BLaER1 treated with 17β-estradiol and CSF1 and Interleukin-3, amounts not matched to agents 10 nM and 100 nM (cell line): ENCODE data around the gene CLEC16A.
A peak's percentile ranks its signal among the peaks of the same experiment; 100 is the strongest.

Experiments
- H3K27ac ChIP-seq, 11 experiments: shearing (Covaris generic); formaldehyde crosslinking; 2 replicates each; pipeline ENCODE4 v1.8.1; 2022
- H3K27me3 ChIP-seq, 11 experiments: shearing (Covaris generic); formaldehyde crosslinking; 2 replicates each; pipeline ENCODE4 v1.8.1; 2022
- H3K36me3 ChIP-seq, 11 experiments: shearing (Covaris generic); formaldehyde crosslinking; 2 replicates each; pipeline ENCODE4 v1.8.1; 2022
- H3K4me1 ChIP-seq, 10 experiments: shearing (Covaris generic); formaldehyde crosslinking; 2 replicates each; pipeline ENCODE4 v1.8.1; 2022
- H3K4me2 ChIP-seq, 11 experiments: shearing (Covaris generic); formaldehyde crosslinking; 2 replicates each; pipeline ENCODE4 v1.8.1; 2022
- H3K4me3 ChIP-seq, 10 experiments: shearing (Covaris generic); formaldehyde crosslinking; 2 replicates each; pipeline ENCODE4 v1.8.1; 2022
- H3K9ac ChIP-seq, 11 experiments: shearing (Covaris generic); formaldehyde crosslinking; 2 replicates each; pipeline ENCODE4 v1.8.1; 2022
- H3K9me3 ChIP-seq, 11 experiments: shearing (Covaris generic); formaldehyde crosslinking; replicated peaks in 1 of 11; 2 replicates each; pipeline ENCODE4 v1.8.1; 2022
- H4K20me1 ChIP-seq, 11 experiments: shearing (Covaris generic); formaldehyde crosslinking; 2 replicates each; pipeline ENCODE4 v1.8.1; 2022
- Cebpa-rat ChIP-seq, 11 experiments: shearing (Covaris generic); IDR thresholded peaks; 2 replicates each; pipeline ENCODE4 v1.8.1; 2022

The CLEC16A gene

DNA sequence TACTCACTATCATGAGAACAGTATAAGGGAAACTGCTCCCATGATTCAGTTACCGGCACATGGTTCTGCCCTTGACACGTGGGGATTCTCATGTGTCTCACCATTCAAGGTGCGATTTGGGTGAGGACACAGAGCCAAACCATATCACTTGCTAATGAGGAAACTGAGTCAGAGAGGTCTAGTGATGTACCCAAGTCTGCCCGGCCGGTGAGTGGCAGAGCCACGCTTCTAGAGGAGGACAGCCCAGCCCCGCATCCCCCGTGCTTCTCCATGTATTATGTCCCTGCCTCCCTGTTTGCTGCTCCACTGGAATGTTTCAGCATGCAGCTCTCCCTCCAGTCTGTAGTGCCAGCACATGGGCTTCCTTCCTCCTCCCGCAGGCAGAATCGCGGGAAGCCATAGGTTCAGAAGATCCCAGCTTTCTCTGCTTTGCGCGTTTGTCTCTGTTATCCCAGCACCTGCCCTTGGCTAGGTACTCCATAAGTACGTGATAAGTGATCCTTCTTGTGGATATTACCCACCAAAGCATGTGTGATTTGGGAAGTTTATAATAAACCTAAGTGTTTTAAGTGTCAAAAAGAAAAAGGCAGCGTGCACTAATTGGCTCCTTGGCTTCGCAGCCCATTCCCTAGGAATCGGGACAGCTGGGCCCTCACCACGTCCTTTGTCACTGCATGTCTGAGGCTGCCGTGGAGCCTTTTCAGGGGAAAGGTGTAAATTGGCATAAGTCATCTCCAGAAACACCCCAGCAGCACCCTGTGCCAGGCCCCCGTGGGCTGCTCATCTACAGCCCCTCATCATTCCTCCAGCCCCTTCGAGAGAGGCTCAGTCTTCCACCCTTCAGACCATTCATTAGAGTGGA is 103.8 kb downstream of the CLEC16A start:
- TF ChIP-seq Cebpa-rat (IDR thresholded peaks at IDR 0.05): no peak
- Histone ChIP-seq H3K4me2 (no peak overlapping the region), H3K27me3 (no peaks in the 10 kb centered on the region), H4K20me1 (peaks cover 0 to 27% (median 0%) of the 10 kb centered on the region in 11 experiments; a peak in 8 of 22 replicates), H3K4me3 (no peak overlapping the region), H3K36me3 (peaks cover 46 to 82% (median 71%) of the 10 kb centered on the region in 11 experiments), H3K27ac (no peak overlapping the region), H3K9ac (no peak overlapping the region), H3K4me1 (peaks cover 27 to 36% (median 32%) of the 10 kb centered on the region in 10 experiments), H3K9me3 (no peaks in the 10 kb centered on the region)

DNA sequence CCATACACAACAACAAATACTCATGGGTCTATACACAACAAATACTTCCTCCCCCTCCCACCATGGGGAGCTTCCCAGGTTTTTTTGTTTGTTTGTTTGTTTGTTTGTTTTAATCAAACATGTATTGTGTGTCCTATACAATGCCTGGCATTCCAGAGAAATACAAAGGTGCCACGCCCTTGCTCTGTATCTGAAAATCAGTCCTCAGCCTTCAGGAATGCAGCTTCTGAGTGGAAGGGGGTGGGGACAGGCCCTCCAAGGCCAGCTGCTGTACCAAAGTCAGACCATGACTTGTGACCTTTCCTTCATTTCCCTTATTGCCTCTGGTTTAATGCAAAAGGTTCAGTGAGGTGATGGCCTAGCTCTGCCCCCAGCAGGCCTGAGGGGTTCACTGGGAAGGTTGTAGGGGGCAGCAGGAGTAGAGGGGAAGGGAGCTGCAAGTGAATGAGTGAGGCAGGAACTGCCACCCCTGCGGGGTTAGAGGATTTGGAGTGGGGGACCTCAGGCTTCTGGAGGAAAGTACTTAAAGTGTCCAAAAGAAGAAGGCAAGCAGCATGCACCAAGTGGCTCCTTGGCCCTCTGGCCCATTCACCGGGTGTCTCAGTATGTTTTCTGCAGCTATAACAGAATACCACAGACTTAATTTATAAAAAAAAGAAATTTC is 105.2 kb downstream of the CLEC16A start:
- no peaks in the 10 kb centered on the region for H3K9me3 ChIP-seq
- peaks cover 0 to 27% (median 0%) of the 10 kb centered on the region in 11 experiments; a peak in 8 of 22 replicates for H4K20me1 ChIP-seq
- no peak overlapping the region for H3K4me3 ChIP-seq
- no peaks in the 10 kb centered on the region for H3K27me3 ChIP-seq
- H3K9ac ChIP-seq: peak overlapping the region in 1 of 11 experiments; percentile 28; a peak in 1 of 22 replicates
- H3K27ac ChIP-seq: no peak overlapping the region
- H3K36me3 ChIP-seq: peaks cover 34 to 79% (median 64%) of the 10 kb centered on the region in 11 experiments
- H3K4me2 ChIP-seq: peak overlapping the region in 1 of 11 experiments; percentile 85; a peak in 2 of 22 replicates
- no peak for TF ChIP-seq Cebpa-rat (IDR thresholded peaks at IDR 0.05)
- peaks cover 27 to 49% (median 34%) of the 10 kb centered on the region in 10 experiments for H3K4me1 ChIP-seq

DNA sequence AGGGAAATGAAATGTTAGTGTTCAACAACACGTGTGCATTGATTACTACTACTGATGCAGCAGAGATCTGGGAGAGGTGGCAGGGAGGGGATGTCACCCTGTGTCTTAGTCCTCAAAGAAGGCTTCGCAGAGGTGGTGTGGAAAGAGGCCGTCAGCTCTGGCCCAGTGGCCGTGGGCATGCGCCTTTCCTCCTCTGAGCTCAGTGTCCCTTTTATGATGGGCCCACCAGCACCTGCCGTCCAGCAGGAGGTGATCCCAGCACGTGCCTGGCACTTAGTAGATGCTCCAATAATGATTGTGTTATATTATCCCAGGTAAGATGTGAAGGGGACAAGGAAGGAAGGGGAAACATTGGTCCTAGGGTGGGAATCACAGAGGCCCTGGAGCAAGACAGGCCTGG is 106.2 kb downstream of the CLEC16A start:
- H3K9ac ChIP-seq: 0 out of 22 replicates have a peak overlapping the region, but pooled peaks of 2 of the 11 experiments have one; percentile 15 to 20
- peaks cover 0 to 27% (median 0%) of the 10 kb centered on the region in 11 experiments; a peak in 8 of 22 replicates for H4K20me1 ChIP-seq
- peaks cover 24 to 77% (median 58%) of the 10 kb centered on the region in 11 experiments for H3K36me3 ChIP-seq
- peak overlapping the region; percentile 56 to 92 (median 78) for H3K4me2 ChIP-seq
- no peak overlapping the region for H3K4me3 ChIP-seq
- H3K4me1 ChIP-seq: peaks cover 27 to 48% (median 34%) of the 10 kb centered on the region in 10 experiments
- no peaks in the 10 kb centered on the region for H3K9me3 ChIP-seq
- TF ChIP-seq Cebpa-rat (IDR thresholded peaks at IDR 0.05): no peak
- H3K27me3 ChIP-seq: no peaks in the 10 kb centered on the region
- H3K27ac ChIP-seq: peak overlapping the region in 2 of 11 experiments; percentile 38 to 62; a peak in 3 of 22 replicates

DNA sequence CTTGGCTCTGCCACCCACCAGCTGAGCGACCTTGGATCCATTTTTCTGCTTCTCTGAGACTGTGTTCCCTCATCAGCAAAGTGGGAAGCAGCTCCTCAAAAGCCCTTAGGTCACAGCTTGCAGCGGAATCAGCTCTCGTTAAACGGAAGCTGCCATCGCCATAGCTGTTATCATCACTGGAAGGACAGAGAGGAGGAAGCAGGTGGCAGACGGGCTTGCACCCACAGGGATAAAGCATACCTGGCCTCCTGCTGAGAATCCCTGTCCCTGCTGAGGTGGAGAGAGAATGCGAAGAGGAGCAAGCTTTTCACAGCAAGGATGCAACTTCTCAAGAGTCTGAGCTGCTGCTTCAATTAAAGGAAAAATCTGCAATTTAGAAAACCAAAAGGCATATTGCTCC is 106.6 kb downstream of the CLEC16A start:
- Histone ChIP-seq H3K4me3 (no peak overlapping the region), H3K4me1 (peaks cover 31 to 49% (median 39%) of the 10 kb centered on the region in 10 experiments), H4K20me1 (peaks cover 0 to 27% (median 0%) of the 10 kb centered on the region in 11 experiments; a peak in 8 of 22 replicates), H3K9me3 (no peaks in the 10 kb centered on the region), H3K36me3 (peaks cover 20 to 73% (median 57%) of the 10 kb centered on the region in 11 experiments), H3K4me2 (peak overlapping the region; percentile 56 to 92 (median 78)), H3K27me3 (no peaks in the 10 kb centered on the region), H3K27ac (peak overlapping the region in 6 of 11 experiments; percentile 1 to 62 (median 40); a peak in 7 of 22 replicates), H3K9ac (0 out of 22 replicates have a peak overlapping the region, but pooled peaks of 2 of the 11 experiments have one; percentile 15 to 20)
- TF ChIP-seq Cebpa-rat (IDR thresholded peaks at IDR 0.05): no peak

DNA sequence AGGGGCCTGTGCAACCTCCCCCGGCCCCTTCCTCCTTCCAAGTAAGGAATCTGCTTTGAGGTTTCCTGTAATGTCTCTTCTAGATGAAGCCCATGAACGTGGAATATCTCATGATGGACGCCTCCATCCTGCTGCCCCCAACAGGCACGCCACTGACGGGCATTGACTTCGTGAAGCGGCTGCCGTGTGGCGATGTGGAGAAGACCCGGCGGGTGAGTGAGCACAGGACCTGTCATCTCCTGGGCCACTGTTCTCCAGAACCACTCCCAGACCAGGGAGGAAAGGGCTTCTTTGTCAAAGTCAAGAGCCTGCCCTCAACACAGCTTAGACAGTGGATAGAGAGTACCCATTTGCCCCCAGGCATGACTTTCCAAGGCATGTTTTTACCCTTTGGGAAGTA is 107.1 kb downstream of the CLEC16A start:
- Histone ChIP-seq H3K4me1 (peaks cover 36 to 54% (median 43%) of the 10 kb centered on the region in 10 experiments), H3K4me3 (peak overlapping the region in 1 of 10 experiments; percentile 23; a peak in 1 of 20 replicates), H3K27me3 (no peaks in the 10 kb centered on the region), H3K9me3 (no peaks in the 10 kb centered on the region), H4K20me1 (peaks cover 0 to 27% (median 0%) of the 10 kb centered on the region in 11 experiments; a peak in 8 of 22 replicates), H3K36me3 (peaks cover 19 to 68% (median 57%) of the 10 kb centered on the region in 11 experiments), H3K4me2 (peak overlapping the region; percentile 56 to 92 (median 78)), H3K9ac (peak overlapping the region in 3 of 11 experiments; percentile 10 to 34 (median 15); a peak in 1 of 22 replicates), H3K27ac (peak overlapping the region in 7 of 11 experiments; percentile 1 to 62 (median 35); a peak in 8 of 22 replicates)
- TF ChIP-seq Cebpa-rat (IDR thresholded peaks at IDR 0.05): no peak

DNA sequence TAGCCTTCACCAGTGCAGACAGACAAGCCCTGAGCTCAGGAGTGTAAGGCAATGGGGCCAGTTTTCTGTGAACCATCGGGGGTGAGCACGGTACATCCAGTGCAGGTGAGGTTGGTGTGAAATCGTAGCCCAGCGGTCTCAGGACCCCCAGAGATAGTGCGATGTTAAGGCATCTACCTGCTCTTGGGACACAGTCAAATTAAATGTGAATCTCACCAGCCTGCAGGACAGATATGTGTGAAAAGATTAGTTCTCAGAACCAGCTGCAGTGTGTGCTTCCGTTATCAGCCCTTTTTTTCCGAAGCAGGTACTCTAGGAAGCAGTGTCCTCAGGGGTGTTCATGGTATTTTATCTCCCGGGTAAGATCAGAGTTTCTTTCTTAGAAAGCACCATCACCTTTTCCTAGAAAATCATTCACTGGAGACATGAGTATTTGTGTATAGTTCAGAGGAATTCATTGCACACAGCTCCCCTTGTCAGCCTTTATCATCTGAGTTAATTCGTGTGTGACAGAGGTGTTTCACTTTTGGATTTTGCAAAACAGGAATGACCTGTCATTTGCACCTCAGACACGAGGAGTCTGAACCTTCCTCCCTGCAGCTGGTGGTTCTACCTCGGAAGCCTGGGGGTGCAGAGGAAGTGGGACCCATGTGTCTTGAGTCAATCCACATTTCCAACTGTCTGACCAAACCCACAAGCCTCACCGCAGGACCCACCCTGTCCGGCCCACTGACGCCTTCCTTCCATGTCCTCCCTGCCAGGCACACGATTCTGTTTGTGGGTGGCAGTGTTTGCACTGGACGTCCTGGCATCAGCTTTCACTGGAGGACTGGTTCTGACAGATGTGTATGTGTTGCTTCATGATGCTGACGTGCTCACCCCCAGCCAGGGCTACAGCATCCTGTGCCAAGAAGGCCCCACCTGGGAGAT is 107.8 kb downstream of the CLEC16A start:
- H3K4me2 ChIP-seq: peak overlapping the region; percentile 56 to 92 (median 78)

DNA sequence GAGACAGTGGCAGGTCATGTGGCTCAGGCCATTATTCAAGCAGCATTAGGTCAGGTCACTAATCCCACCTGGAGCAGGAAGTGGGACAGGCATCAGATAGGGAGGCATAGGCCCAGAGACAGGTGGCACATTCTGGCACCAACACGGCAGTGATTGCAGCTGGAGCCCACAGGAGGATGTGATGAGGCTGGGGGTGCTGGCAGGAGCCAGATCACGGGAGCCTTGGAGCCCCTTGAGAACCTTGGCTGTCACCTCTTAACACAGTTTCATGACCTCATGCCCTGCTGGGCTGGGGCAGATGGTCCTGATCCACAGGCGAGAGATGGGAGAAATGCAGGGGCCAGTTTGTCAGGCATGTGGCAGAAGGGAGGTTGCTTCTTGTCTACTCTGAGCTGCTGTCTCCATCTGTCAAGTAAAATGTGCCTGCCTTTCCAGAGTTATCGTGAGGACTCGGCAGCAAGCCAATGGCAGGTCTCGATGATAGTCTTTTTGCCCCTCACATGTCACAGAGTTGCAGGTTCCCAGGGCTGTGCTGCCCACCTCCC is 109.6 kb downstream of the CLEC16A start:
- Histone ChIP-seq H4K20me1 (peaks cover 0 to 27% (median 0%) of the 10 kb centered on the region in 11 experiments; a peak in 8 of 22 replicates), H3K4me2 (peak overlapping the region in 3 of 11 experiments; percentile 79 to 92 (median 85); a peak in 6 of 22 replicates), H3K9ac (no peak overlapping the region), H3K4me3 (no peak overlapping the region), H3K27me3 (no peaks in the 10 kb centered on the region), H3K27ac (peak overlapping the region in 3 of 11 experiments; percentile 24 to 69 (median 67); a peak in 5 of 22 replicates), H3K4me1 (peaks cover 38 to 68% (median 55%) of the 10 kb centered on the region in 10 experiments), H3K9me3 (no peaks in the 10 kb centered on the region), H3K36me3 (peaks cover 6 to 61% (median 40%) of the 10 kb centered on the region in 11 experiments; a peak in 17 of 22 replicates)
- TF ChIP-seq Cebpa-rat (IDR thresholded peaks at IDR 0.05): no peak

More for the DNA sequence above, 107.8 kb downstream of the CLEC16A start:
- Histone ChIP-seq H3K9me3 (no peaks in the 10 kb centered on the region), H3K9ac (peak overlapping the region in 6 of 11 experiments; percentile 7 to 54 (median 13); a peak in 5 of 22 replicates), H3K27ac (peak overlapping the region in 9 of 11 experiments; percentile 15 to 69 (median 49); a peak in 16 of 22 replicates), H3K4me1 (peaks cover 38 to 60% (median 49%) of the 10 kb centered on the region in 10 experiments), H4K20me1 (peaks cover 0 to 27% (median 0%) of the 10 kb centered on the region in 11 experiments; a peak in 8 of 22 replicates), H3K4me3 (peak overlapping the region in 2 of 10 experiments; percentile 6 to 23; a peak in 1 of 20 replicates), H3K36me3 (peaks cover 15 to 63% (median 54%) of the 10 kb centered on the region in 11 experiments), H3K27me3 (no peaks in the 10 kb centered on the region)
- peak in 3 of 11 experiments; percentile 14 to 42 (median 23); a peak in 1 of 22 replicates for TF ChIP-seq Cebpa-rat (IDR thresholded peaks at IDR 0.05)
